Stimulated activated CD8-positive, alpha-beta memory T cell treated with anti-CD3 and anti-CD28 coated beads, Interleukin-4, amount 100 ng/mL, for 1 hour (primary cell): Measurements from ENCODE around the gene FPR3.
"Not testable (repeated sequence)": the region's sequence is repeated elsewhere in the genome, so short reads cannot be mapped to it uniquely, and the experiment has no call there.

Experiments used
- DNase-seq, 2 donors: peaks; one replicate each; pipeline ENCODE4 v3.0.0-alpha.2; 2020; ENCODE audit warnings: low read depth in 2 of 2, low spot score in 1 of 2

The FPR3 gene

DNA sequence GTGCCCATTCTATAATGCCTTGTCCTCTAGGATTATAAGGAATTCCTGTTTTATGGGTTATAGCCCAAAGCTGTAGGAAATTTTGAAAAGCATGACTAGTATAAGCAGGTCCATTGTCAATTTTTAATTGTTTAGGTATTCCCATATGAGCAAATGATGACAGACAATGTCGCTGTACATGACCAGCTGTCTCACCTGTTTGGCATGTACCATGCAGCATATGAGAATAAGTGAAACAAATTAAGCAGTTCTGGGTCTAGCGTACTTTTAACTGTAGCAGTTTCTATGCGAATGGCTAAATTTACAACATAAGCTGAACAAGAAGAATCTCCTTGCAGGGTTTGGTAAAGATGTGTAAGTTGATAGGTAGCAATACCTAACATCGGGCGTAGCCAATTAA lies 11.6 kb downstream of the FPR3 start:
- not testable (repeated sequence) for DNase-seq

DNA sequence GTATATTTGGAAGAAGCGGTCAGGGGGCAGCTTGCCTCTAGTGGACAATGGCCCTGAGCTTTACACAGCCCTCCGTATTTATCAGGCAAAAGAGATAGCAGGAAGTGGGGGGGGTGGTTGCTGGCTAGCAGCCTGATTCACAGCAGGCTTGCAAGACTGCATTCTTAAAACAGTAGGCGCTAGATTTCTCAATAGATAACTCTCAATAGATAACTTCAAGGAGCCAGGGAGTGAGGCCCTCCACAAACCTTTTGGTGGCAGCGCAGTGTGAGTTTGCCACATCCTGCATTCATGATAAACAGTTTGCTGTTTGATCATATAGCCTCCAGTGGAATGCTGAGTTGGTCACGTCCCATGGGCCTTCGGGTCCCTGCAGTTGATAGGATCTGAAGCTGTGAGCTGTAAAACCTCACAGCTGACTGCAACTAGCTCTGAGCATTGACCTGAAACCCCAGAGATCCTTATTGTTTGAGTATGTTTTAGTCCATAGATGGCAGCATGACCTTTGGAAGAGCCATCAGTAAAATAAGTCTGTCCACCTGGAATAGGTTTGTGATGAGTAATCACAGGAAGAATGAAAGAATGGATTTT lies 12.2 kb downstream of the FPR3 start:
- no peak for DNase-seq

DNA sequence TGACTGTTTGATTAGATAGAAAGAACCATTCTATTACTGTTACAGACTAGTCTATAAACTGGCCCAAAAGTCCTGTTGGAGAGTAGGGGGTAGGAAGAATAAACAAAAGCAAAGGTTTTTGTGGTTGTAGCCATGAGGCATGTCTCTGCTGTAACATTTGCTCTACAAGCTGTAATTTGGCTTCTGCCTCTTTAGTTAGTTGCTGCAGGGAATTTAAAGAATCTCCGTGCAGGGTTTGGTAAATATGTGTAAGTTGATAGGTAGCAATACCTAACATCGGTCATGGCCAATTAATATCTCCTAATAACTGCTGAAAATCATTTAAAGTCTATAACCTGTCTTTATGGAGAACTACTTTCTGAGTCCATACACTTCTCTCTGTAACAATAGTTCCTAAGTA lies 13.0 kb downstream of the FPR3 start:
- DNase-seq: no peak

DNA sequence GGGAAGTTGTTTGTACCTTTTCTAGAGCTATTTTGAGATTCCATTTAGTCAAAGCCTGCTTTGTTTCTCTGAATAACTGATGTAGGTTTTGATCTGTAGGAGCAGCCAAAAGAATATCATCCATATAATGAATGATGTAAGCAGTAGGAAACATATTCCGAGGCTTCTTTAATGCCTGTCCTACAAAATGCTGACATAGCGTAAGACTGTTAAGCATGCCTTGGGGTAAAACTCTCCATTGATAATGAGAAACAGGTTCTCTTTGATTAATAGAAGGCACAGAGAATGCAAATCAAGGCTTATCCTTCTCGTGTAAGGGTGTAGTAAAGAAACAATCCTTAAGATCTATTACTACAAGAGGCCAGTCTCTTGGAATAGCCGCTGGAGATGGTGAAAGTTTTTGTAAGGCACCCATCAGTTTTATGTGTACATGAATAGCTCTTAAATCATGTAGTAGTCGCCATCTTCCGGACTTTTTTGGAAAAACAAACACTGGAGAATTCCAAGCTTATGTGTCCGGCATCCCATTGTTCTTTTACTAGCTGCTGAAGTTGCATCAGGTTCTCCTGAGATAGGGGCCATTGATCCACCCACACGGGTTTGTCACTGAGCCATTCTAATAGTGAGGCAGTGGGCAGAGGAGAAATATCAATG lies 13.5 kb downstream of the FPR3 start:
- no peak for DNase-seq

DNA sequence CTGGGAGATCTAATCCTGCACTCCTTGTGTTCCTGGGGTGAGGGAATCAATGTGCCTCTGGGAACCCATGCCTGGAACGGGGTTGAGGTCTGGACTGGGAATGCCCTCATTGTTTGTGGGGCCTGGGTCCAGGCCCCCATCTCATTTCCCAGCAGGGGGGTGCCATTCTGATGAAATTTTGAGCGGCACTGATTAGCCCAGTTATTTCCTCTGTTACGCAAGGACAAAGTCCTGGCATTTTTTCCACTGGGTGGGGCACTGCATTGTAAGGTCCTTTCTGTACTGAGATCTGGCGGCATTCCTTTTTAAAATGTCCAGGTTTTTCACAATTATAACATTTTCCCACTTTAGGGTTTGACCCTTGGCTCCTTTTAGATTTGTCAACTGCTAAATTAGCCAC lies 14.8 kb downstream of the FPR3 start:
- no peak for DNase-seq

DNA sequence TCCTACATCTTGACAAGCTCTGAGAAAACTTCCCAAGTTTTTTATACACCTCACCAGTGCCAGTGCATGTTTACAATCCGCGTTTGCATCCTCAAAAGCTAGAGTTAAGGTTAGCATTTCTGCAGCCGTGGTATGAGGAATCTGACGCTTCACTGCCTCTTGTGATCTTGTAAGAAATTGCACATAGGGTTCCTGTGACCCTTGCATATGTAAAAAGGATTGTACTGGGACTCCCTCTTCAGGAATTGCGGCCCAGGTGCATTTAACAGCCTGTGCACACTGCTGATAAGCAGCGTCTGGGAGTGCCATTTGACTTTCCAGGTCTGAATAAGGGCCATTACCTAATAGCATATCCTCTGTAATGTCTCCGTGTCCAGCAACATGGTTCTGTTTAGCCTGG lies 15.3 kb downstream of the FPR3 start:
- no peak for DNase-seq

DNA sequence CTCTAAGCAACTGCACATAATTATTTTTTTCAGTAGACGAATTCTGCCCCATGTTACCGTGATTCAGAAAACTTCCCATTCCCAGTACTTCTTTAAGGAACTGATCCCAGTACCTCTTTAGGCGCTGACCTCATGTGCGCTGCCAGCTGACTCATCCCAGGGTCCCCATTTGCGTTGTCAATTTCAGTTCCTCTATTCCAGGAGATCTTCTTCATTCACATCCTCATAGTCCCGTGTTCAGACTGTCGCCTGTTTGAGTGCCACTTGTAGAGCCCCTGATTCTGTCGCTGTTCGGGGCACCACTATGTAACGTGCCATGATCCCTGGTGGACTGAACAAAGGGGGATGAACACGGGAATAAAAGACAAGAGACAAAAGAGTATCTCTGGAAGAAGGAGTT lies 16.4 kb downstream of the FPR3 start:
- no peak for DNase-seq

DNA sequence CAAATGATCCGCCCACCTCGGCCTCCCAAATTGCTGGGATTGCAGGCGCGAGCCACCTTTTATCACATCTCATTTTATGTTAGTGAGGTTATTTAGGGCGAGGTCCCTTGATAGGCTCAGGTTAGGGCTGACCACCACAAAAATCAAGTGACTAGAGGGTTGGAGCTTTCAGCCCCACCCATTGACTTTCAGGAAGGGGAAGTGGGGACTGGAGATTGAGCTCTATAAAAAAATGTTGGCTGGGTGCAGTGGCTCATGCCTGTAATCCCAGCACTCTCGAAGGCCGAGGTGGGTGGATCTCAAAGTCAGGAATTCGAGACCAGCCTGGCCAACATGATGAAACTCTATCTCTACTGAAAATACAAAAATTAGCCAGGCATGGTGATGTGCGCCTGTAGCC lies 20.1 kb downstream of the FPR3 start:
- no peak for DNase-seq

DNA sequence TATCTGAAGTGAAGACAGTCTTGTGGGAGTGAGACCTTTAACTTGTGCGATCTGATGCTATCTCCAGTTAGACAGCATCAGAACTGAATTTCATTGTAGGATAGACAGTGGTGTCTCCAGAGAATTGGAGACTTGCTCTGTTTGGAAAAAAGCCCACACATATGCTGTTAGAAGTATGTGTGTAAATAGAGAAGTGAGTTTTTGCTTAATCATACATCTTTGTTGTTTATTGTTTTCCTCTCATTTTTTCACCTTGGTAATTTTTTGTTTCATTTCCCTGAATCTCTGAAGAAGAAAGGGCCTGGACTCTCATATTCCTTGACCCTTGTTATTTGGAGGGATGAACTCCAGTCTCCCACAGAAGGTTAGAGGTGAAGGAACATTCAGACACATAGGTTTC lies 21.8 kb downstream of the FPR3 start:
- no peak for DNase-seq

DNA sequence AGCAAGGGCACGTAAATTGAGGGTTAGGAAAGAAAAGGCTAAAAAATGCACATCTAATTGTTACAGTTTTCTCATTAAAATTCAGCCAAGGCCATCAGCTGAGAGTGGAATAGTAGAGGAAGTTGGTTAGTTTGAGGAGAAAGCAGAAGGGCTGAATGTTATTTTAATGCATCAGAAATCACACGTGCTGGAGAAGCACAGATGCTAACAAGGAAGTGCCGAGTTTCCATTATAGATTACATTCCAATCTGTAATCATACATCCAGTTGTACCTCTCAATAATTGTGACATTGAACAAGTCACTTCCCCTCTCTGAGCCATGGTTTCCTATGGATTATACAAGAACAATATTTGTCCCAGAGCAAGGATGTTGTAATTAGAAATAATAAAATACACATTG lies 25.1 kb downstream of the FPR3 start:
- no peak for DNase-seq

DNA sequence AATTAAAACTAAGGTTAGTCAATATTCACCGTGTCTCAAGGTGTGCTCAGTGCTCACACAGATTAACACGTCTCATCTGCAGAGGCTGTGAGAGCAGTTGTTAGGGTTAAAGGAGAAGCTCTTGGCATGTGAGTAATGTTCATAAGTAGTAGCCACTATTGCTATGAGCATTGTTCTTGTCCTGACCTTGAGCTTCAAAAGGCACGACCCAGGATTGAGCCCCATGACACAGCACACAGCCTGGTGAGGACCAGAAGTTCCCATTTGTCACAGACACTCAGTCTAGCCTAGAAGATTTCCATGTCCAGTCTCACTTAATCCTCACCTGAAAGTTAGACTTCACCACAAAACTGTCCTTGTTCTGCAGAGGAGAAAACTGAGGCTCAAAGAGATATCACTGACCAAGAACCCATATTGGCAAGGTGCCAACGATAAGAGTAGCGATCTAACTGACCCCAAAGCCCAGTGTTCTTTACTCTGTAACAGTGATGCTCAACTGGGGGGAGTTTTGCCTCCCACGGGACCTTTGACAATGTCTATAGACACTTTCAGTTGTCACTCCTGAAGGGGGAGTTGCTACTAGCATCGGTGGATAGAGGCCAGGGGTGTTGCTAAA lies 26.0 kb downstream of the FPR3 start:
- DNase-seq: no peak

DNA sequence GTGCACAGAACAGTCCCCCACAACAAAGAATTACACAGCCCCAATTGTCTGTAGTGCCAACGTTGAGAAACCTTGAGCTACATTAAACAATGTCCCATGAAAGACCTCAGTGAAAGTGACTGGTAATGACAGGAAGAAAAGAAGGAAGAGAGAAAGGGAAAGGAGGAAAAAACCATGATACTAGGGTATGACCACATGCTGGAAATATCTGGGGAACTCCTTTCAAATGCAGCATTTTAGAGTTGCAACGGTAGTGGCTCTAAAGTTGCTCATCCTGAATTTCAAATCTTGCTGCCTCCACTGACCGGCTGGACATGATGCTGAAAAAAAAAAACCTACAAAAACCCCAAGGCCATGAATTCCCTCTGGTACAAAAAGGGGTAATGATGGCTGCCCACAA lies 26.5 kb downstream of the FPR3 start:
- no peak for DNase-seq

DNA sequence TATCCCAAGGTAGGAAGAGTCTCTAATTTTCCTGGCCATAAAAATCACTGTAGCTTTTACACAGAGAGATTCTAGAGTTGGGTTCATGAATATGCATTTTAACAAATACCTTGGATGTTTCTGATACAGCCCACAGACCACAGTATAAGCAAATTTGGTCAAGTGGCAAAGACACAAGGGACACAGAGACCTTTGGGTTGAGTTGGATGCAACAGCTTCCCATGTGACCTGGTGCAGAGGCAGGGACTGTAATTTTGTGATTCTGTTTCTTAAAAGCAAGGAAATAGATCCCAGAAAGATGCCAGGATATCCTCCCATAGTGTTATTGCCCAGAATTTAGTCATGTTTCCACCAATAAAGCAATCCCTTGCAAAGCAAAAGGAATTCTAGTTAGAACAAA lies 27.0 kb downstream of the FPR3 start:
- DNase-seq: no peak

DNA sequence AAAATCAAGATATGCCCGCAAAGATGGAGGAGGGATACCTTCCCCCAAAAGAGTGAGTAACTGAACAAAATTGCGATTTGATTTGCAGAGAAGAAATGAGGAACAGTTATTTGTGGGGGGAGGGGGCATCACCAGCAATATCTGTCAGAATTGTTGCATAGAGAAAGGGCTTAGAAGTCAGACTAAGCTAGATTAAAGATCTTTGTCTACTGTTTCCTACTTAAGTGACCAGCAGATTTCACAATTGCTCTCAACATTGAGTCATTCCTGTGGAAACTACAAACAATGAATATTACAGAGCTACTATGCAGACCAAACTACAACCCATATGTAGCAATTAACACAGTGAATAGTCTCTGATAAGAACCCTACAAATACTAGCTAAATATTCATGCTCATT lies 27.4 kb downstream of the FPR3 start:
- DNase-seq: no peak

DNA sequence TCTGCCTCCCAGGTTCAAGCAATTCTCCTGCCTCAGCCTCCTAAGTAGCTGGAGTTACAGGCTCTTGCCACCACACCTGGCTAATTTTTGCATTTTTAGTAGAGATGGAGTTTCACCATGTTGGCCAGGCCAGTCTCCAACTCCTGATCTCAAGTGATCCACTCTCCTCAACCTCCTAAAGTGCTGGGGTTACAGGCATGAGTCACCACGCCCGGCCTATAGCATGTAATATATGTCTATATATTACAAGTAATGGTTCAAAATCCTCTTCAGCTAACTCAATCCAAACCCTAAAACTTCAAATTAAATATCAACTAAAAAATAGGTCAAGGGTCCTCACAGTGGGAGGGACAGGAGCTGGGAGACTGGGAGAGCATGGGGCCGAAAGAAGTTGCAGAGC lies 28.0 kb downstream of the FPR3 start:
- no peak for DNase-seq

DNA sequence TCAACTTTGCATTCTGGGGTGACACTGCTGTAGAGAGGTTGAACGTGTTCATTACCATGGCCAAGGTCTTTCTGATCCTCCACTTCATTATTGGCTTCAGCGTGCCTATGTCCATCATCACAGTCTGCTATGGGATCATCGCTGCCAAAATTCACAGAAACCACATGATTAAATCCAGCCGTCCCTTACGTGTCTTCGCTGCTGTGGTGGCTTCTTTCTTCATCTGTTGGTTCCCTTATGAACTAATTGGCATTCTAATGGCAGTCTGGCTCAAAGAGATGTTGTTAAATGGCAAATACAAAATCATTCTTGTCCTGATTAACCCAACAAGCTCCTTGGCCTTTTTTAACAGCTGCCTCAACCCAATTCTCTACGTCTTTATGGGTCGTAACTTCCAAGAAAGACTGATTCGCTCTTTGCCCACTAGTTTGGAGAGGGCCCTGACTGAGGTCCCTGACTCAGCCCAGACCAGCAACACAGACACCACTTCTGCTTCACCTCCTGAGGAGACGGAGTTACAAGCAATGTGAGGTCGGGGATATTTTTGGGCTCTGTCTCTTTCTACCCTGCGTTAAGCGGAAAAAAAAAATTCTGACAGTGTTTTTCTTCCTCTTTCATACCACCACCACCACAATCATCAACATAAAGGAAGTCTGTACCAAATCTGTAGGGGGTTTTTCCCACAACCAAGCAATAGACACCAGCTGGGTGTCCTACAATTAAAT lies 29.5 kb downstream of the FPR3 start:
- no peak for DNase-seq

DNA sequence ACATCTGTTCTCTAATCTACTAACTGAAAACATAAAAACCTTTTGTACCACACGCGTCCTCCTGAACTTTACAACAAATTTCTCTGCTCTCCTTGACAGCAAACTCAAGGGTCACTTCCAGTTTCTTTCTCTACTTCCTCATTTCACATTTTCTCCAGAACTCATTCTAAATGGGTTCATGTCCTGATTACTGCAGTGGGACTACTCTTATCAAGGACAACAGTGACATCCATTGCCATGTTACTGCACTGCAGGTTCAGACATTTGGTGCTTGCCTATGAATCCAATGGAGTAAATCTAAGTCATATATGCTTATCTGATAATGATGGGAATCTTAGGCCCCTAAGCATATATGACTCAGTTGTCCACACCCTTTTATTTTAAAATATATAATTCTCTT lies 35.3 kb downstream of the FPR3 start:
- DNase-seq: no peak

DNA sequence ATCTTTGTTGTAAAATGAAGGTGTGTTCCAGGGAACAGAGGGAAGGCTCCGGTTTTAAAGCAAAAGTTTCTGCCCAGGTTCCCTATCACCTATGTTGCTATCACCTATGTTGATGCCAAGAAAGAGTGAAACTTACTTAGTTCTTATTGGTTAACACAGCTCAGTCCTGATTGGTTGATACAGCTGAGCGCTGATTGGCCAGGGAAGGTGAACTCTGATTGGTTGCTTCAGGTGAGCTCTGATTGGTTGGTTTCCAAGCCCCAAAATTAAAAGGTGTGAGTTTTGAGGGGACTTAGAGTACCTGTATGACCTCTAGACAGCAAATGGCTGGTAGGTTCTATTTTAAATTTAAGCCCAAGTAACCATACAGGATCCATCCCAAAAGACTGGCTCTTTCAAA lies 42.2 kb downstream of the FPR3 start:
- DNase-seq: no peak

DNA sequence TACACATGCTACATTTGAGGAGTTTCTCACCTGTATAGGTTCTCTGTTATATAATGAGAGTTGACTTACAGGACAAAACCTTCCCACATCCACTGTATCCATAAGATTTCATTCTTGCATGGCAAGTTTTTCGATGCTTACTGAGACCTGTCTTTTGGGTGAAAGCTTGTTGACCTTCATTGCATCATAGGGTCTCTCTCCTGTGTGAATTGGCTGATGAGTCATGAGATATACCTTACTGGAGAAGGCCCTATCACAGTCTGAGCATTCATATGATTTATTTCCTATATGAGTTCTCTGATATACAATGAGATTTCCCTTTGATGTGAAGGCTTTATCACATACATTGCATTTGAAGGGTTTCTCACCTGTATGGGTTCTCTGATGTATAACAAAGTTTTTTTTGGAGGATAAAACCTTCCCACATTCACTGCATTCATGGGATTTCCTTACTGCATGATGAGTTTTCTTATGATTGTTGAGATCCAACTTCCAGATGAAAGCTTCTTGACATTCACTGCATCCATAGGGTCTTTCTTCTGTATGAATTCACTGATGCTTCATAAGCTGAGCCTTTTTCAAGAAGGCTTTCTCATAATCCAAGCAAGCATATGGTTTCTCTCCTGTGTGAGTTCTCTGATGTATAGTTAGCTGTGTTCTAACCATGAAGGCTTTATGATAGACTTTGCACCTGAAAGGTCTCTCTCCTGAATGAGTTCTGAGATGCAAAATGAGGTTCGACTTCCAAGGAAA lies 67.1 kb downstream of the FPR3 start:
- DNase-seq: no peak

DNA sequence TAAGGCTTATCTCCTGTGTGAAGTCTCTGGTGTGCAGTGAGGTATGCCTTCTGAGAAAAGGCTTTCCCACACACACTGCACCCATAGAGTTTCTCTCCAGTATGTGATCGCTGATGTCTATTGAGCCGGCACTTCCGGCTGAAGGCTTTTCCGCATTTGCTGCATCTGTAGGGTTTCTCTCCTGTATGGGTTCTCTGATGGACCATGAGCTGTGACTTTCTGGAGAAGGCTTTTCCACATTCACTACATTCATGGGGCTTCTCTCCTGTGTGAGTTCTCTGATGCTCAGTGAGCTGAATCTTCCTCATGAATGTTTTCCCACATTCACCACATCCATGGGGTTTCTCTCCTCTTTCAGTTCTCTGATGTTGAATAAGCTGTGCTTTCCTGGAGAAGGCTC lies 78.1 kb downstream of the FPR3 start:
- DNase-seq: no peak
